Osteocyte (in vitro differentiated cells): ENCODE measurements around the gene GPR146. TPM values are rescaled to one million over a fixed set of nuclear protein-coding genes. Genes with fewer than 3 reads are reported as not detected.

Source experiments
- DNase-seq: peaks from one replicate; pipeline ENCODE4 v3.0.0; 2021; ENCODE audit warnings: mixed read lengths; ENCODE audit not compliant: unreplicated experiment; ENCODE audit errors: extremely low spot score
- H3K27ac Mint-ChIP-seq: one replicate; pipeline ENCODE4 v1.8.0; 2021; ENCODE audit warnings: mild to moderate bottlenecking, mixed read lengths; ENCODE audit not compliant: unreplicated experiment
- H3K27me3 Mint-ChIP-seq: one replicate; pipeline ENCODE4 v1.8.0; 2021; ENCODE audit warnings: mixed read lengths; ENCODE audit not compliant: unreplicated experiment
- H3K36me3 Mint-ChIP-seq: one replicate; pipeline ENCODE4 v1.8.0; 2021; ENCODE audit warnings: mixed read lengths; ENCODE audit not compliant: unreplicated experiment
- H3K4me1 Mint-ChIP-seq: one replicate; pipeline ENCODE4 v1.8.0; 2021; ENCODE audit warnings: mixed read lengths; ENCODE audit not compliant: unreplicated experiment
- H3K4me3 Mint-ChIP-seq: one replicate; pipeline ENCODE4 v1.8.0; 2021; ENCODE audit warnings: mild to moderate bottlenecking, moderate library complexity, mixed read lengths; ENCODE audit not compliant: unreplicated experiment
- H3K9me3 Mint-ChIP-seq: one replicate; pipeline ENCODE4 v1.8.0; 2021; ENCODE audit warnings: mixed read lengths; ENCODE audit not compliant: unreplicated experiment
- total RNA-seq: library from RNA; stranded (reverse); gene quantifications from 2 replicates; pipeline ENCODE4 v1.2.1, GENCODE V29; 2021
- TF ChIP-seq, protein P1 (sequence below): fragments of 200-600 bp; sonication (generic); IDR thresholded peaks from 2 replicates; pipeline ENCODE4 v1.5.0; 2021; ENCODE audit warnings: antibody characterized with exemption, mild to moderate bottlenecking, moderate library complexity

GPR146 gene
- total RNA-seq, 1 donor from 2014 or later, result 2.8 TPM

GRCh38 chr7:1056785-1057410 is 12.6 kb downstream of the GPR146 start:
- no peak overlapping the region for H3K27ac Mint-ChIP-seq
- peaks cover 2% of the 10 kb centered on the region for H3K36me3 Mint-ChIP-seq
- no peak for DNase-seq

GRCh38 chr7:1057416-1058291 is 13.3 kb downstream of the GPR146 start:
- Mint-ChIP-seq H3K4me1 (peaks cover 8% of the 10 kb centered on the region), H3K36me3 (peaks cover 2% of the 10 kb centered on the region), H3K9me3 (no peaks in the 10 kb centered on the region), H3K4me3 (no peak overlapping the region), H3K27me3 (no peaks in the 10 kb centered on the region), H3K27ac (no peak overlapping the region)
- TF ChIP-seq, protein P1, sequence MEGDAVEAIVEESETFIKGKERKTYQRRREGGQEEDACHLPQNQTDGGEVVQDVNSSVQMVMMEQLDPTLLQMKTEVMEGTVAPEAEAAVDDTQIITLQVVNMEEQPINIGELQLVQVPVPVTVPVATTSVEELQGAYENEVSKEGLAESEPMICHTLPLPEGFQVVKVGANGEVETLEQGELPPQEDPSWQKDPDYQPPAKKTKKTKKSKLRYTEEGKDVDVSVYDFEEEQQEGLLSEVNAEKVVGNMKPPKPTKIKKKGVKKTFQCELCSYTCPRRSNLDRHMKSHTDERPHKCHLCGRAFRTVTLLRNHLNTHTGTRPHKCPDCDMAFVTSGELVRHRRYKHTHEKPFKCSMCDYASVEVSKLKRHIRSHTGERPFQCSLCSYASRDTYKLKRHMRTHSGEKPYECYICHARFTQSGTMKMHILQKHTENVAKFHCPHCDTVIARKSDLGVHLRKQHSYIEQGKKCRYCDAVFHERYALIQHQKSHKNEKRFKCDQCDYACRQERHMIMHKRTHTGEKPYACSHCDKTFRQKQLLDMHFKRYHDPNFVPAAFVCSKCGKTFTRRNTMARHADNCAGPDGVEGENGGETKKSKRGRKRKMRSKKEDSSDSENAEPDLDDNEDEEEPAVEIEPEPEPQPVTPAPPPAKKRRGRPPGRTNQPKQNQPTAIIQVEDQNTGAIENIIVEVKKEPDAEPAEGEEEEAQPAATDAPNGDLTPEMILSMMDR, result no peak
- DNase-seq, result no peak

More at GRCh38 chr7:1056785-1057410, 12.6 kb downstream of the GPR146 start:
- Mint-ChIP-seq H3K27me3 (no peaks in the 10 kb centered on the region), H3K4me3 (no peak overlapping the region), H3K9me3 (no peaks in the 10 kb centered on the region), H3K4me1 (peaks cover 8% of the 10 kb centered on the region)
- TF ChIP-seq, protein P1, result no peak

DNA sequence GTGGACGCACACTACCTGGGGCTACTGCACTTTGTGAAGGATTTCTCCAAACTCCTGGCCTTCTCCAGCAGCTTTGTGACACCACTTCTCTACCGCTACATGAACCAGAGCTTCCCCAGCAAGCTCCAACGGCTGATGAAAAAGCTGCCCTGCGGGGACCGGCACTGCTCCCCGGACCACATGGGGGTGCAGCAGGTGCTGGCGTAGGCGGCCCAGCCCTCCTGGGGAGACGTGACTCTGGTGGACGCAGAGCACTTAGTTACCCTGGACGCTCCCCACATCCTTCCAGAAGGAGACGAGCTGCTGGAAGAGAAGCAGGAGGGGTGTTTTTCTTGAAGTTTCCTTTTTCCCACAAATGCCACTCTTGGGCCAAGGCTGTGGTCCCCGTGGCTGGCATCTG is 14.0 kb downstream of the GPR146 start:
- Mint-ChIP-seq H3K9me3 (no peaks in the 10 kb centered on the region), H3K27ac (no peak overlapping the region), H3K36me3 (peaks cover 2% of the 10 kb centered on the region), H3K4me3 (no peak overlapping the region), H3K4me1 (peaks cover 8% of the 10 kb centered on the region), H3K27me3 (no peaks in the 10 kb centered on the region)
- TF ChIP-seq, protein P1, result no peak
- DNase-seq, result no peak

DNA sequence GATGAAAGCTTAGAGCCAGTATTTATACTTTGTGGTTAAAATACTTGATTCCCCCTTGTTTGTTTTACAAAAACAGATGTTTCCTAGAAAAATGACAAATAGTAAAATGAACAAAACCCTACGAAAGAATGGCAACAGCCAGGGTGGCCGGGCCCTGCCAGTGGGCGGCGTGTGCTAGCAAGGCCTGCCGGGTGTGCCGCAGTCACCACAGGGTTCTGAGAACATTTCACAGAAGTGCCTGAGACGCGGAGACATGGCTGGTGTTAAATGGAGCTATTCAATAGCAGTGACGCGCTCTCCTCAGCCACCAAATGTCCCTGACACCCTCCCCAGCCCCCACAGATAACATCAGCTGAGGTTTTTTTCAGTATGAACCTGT is 14.5 kb downstream of the GPR146 start:
- TF ChIP-seq, protein P1, result no peak

More for the DNA sequence above, 14.5 kb downstream of the GPR146 start:
- Mint-ChIP-seq H3K27me3 (no peaks in the 10 kb centered on the region), H3K27ac (no peak overlapping the region), H3K4me3 (no peak overlapping the region), H3K36me3 (peaks cover 2% of the 10 kb centered on the region), H3K4me1 (peaks cover 8% of the 10 kb centered on the region), H3K9me3 (no peaks in the 10 kb centered on the region)
- DNase-seq, result no peak
